A549 treated with GW870086 at 1 μM for 4 hours (cell line): ENCODE measurements around the gene SEPTIN8. TPM values are rescaled to one million over a fixed set of nuclear protein-coding genes. Genes with fewer than 3 reads are reported as not detected.

Experiments used
- total RNA-seq: library from RNA; stranded (reverse); fragments of 200-300 nt; extraction: Qiagen RNA extraction; gene quantifications from 5 replicates; pipeline ENCODE4 v1.2.3, GENCODE V29; 2022; ENCODE audit warnings: low read depth

The SEPTIN8 gene
- total RNA-seq = 14.6 to 21.8 TPM (median 19.6 TPM) in 5 replicates

GRCh38 chr5:132777209-132778069 lies at the start of gene SEPTIN8:
Gene SEPTIN8 (minus strand): TSS chr5:132777239. CDS start chr5:132777137, 102 bp downstream.

GRCh38 chr5:132812781-132813598 lies 36.0 kb upstream of the SEPTIN8 start, which contains the start of gene SOWAHA:
Gene SOWAHA (plus strand): TSS chr5:132813302. CDS start chr5:132813622, 320 bp downstream.

GRCh38 chr5:132746954-132747615 lies 30.0 kb downstream of the SEPTIN8 start, which contains the start of gene CCNI2:
Gene CCNI2 (plus strand): TSS chr5:132747426. CDS start chr5:132747496, 70 bp downstream.

GRCh38 chr5:132736853-132737833 lies 39.9 kb downstream of the SEPTIN8 start, which contains the start of gene KIF3A:
Gene KIF3A (minus strand): TSS chr5:132737546. CDS start chr5:132737419, 127 bp downstream.

Other genes starting within 250 kb of the SEPTIN8 start
- not detected in 5 replicates for gene IL5, start 233.7 kb downstream of the SEPTIN8 start, total RNA-seq
- gene RAD50, start 220.3 kb downstream of the SEPTIN8 start, total RNA-seq = 25.8 to 34.4 TPM (median 29.9 TPM) in 5 replicates
- 0.12 TPM in 1 of 5 replicates, not detected in the others for gene IL13, start 119.1 kb downstream of the SEPTIN8 start, total RNA-seq
- gene IL4, start 103.2 kb downstream of the SEPTIN8 start, total RNA-seq = not detected in 5 replicates
- gene KIF3A, start 39.7 kb downstream of the SEPTIN8 start, total RNA-seq = 5.4 to 10.1 TPM (median 8.6 TPM) in 5 replicates
- 0.12 to 0.26 TPM (median 0.21 TPM) in 3 of 5 replicates, not detected in the others for gene CCNI2, start 29.8 kb downstream of the SEPTIN8 start, total RNA-seq
- 0.07 to 0.16 TPM (median 0.11 TPM) in 5 replicates for gene SOWAHA, start 36.1 kb upstream of the SEPTIN8 start, total RNA-seq
- 7.8 to 10.7 TPM (median 9.6 TPM) in 5 replicates for gene SHROOM1, start 53.4 kb upstream of the SEPTIN8 start, total RNA-seq
- gene GDF9, start 89.2 kb upstream of the SEPTIN8 start, total RNA-seq = 0.14 to 0.37 TPM (median 0.23 TPM) in 5 replicates
- 448 to 596 TPM (median 521 TPM) in 5 replicates for gene UQCRQ, start 89.4 kb upstream of the SEPTIN8 start, total RNA-seq
- gene LEAP2, start 96.4 kb upstream of the SEPTIN8 start, total RNA-seq = 0.68 to 1.2 TPM (median 0.86 TPM) in 5 replicates
- 17.4 to 31.0 TPM (median 27.5 TPM) in 5 replicates for gene AFF4, start 186.4 kb upstream of the SEPTIN8 start, total RNA-seq
- 28.4 to 34.8 TPM (median 31.0 TPM) in 5 replicates for gene ZCCHC10, start 249.3 kb upstream of the SEPTIN8 start, total RNA-seq